ENCODE data around the gene PCCB. TPM values are rescaled to one million over a fixed set of nuclear protein-coding genes. Genes with fewer than 3 reads are reported as not detected.
"Not testable (repeated sequence)": the region's sequence is repeated elsewhere in the genome, so short reads cannot be mapped to it uniquely, and the experiment has no call there.

PCCB gene
- 104 TPM for total RNA-seq
- long read RNA-seq, transcript PCCB-201 (15 exons, 1,833 nt): major isoform, 215 of 254 reads
- long read RNA-seq, partial matches to known transcripts: 20 of 254 reads
- long read RNA-seq, other reads (novel, unspliced or antisense): 12 of 254 reads

GRCh38 chr3:136250059-136250902 lies at the start of gene PCCB:
PCCB (plus strand) TSS chr3:136250340; CDS start chr3:136250376, 36 bp downstream.
- ATAC-seq (ENCODE audit: poor library complexity): peak; percentile 99
- peak; percentile 97 for DNase-seq
- intact Hi-C loops (cut with DNase I): loop anchor here (2.0 to 5.0 kb wide), 3 partner anchors 53 to 502 kb away; partner anchors contain the start of genes MSL2 and STAG1

- ATAC-seq (ENCODE audit: poor library complexity) (no peak), DNase-seq (no peak)
- intact Hi-C loops (cut with DNase I): no loop called here
Observed at GRCh38 chr3:136207489-136208115, 42.5 kb upstream of the PCCB start.

- no peak for ATAC-seq (ENCODE audit: poor library complexity)
- DNase-seq: no peak
- intact Hi-C loops (cut with DNase I): no loop called here
Observed at GRCh38 chr3:136209921-136210320, 40.2 kb upstream of the PCCB start.

GRCh38 chr3:136211547-136211946 lies 38.6 kb upstream of the PCCB start:
- intact Hi-C loops (cut with DNase I): no loop called here
- ATAC-seq (ENCODE audit: poor library complexity): no peak
- no peak for DNase-seq

- ATAC-seq (ENCODE audit: poor library complexity); DNase-seq; intact Hi-C loops (cut with DNase I): not testable (repeated sequence)
Observed at GRCh38 chr3:136222746-136223145, 27.4 kb upstream of the PCCB start.

GRCh38 chr3:136232413-136232812 lies 17.7 kb upstream of the PCCB start:
- no peak for ATAC-seq (ENCODE audit: poor library complexity)
- intact Hi-C loops (cut with DNase I): no loop called here
- DNase-seq: no peak

- ATAC-seq (ENCODE audit: poor library complexity) (no peak), DNase-seq (no peak)
Observed at GRCh38 chr3:136235545-136235944, 14.6 kb upstream of the PCCB start.

GRCh38 chr3:136236109-136236508 lies 14.0 kb upstream of the PCCB start:
- no peak for DNase-seq
- no peak for ATAC-seq (ENCODE audit: poor library complexity)
- intact Hi-C loops (cut with DNase I): no loop called here

More at GRCh38 chr3:136235545-136235944, 14.6 kb upstream of the PCCB start:
- intact Hi-C loops (cut with DNase I): no loop called here

GRCh38 chr3:136237103-136237502 lies 13.0 kb upstream of the PCCB start:
- intact Hi-C loops (cut with DNase I): no loop called here
- DNase-seq (no peak), ATAC-seq (ENCODE audit: poor library complexity) (no peak)

- intact Hi-C loops (cut with DNase I): no loop called here
- ATAC-seq (ENCODE audit: poor library complexity): no peak
Observed at GRCh38 chr3:136237961-136238649, 12.0 kb upstream of the PCCB start.

GRCh38 chr3:136239094-136239493 lies 11.0 kb upstream of the PCCB start:
- ATAC-seq (ENCODE audit: poor library complexity) (no peak), DNase-seq (no peak)
- intact Hi-C loops (cut with DNase I): no loop called here

More at GRCh38 chr3:136237961-136238649, 12.0 kb upstream of the PCCB start:
- DNase-seq: no peak

- intact Hi-C loops (cut with DNase I): no loop called here
- DNase-seq: no peak
- ATAC-seq (ENCODE audit: poor library complexity): no peak
Observed at GRCh38 chr3:136245691-136246090, 4.4 kb upstream of the PCCB start.

GRCh38 chr3:136247436-136247835 lies 2.7 kb upstream of the PCCB start:
- intact Hi-C loops (cut with DNase I): no loop called here
- no peak for ATAC-seq (ENCODE audit: poor library complexity)
- no peak for DNase-seq

GRCh38 chr3:136247855-136248590 lies 2.1 kb upstream of the PCCB start:
- intact Hi-C loops (cut with DNase I): no loop called here
- ATAC-seq (ENCODE audit: poor library complexity): no peak

GRCh38 chr3:136249091-136249490 lies 1.0 kb upstream of the PCCB start:
- intact Hi-C loops (cut with DNase I): no loop called here
- DNase-seq: no peak
- no peak for ATAC-seq (ENCODE audit: poor library complexity)

More at GRCh38 chr3:136247855-136248590, 2.1 kb upstream of the PCCB start:
- DNase-seq: no peak

- DNase-seq (no peak), ATAC-seq (ENCODE audit: poor library complexity) (no peak)
- intact Hi-C loops (cut with DNase I): no loop called here
Observed at GRCh38 chr3:136249593-136249992, 547 bp upstream of the PCCB start.

GRCh38 chr3:136250903-136251460 lies 842 bp downstream of the PCCB start:
- ATAC-seq (ENCODE audit: poor library complexity) (peak; percentile 54), DNase-seq (peak; percentile 73)
- intact Hi-C loops (cut with DNase I): loop anchor here (2.0 to 5.0 kb wide), 3 partner anchors 54 to 501 kb away; partner anchors contain the start of genes MSL2 and STAG1

- DNase-seq: no peak
- intact Hi-C loops (cut with DNase I): loop anchor here (2.0 to 5.0 kb wide), 3 partner anchors 55 to 501 kb away; partner anchors contain the start of genes MSL2 and STAG1
- no peak for ATAC-seq (ENCODE audit: poor library complexity)
Observed at GRCh38 chr3:136251511-136251910, 1.4 kb downstream of the PCCB start.
